Umbilical cord (tissue), 2 donors: ENCODE data around the gene HMGCL. TPM values are rescaled to one million over a fixed set of nuclear protein-coding genes. Genes with fewer than 3 reads are reported as not detected.

Experiments used
- DNase-seq: peaks from one replicate; pipeline ENCODE4 v3.0.0-alpha.2; 2015; ENCODE audit warnings: low spot score
- total RNA-seq: library from RNA; depleted of rRNA; stranded (reverse); fragments of >200 nt; gene quantifications from one replicate; pipeline ENCODE4 v1.2.3, GENCODE V29; 2014; ENCODE audit warnings: low replicate concordance; ENCODE audit not compliant: insufficient read depth

Gene HMGCL
- total RNA-seq, 1 donor from 2014 or later = 57.8 TPM

- DNase-seq = no peak
Observed at GRCh38 chr1:23776217-23776616, 49.0 kb downstream of the HMGCL start.

DNA sequence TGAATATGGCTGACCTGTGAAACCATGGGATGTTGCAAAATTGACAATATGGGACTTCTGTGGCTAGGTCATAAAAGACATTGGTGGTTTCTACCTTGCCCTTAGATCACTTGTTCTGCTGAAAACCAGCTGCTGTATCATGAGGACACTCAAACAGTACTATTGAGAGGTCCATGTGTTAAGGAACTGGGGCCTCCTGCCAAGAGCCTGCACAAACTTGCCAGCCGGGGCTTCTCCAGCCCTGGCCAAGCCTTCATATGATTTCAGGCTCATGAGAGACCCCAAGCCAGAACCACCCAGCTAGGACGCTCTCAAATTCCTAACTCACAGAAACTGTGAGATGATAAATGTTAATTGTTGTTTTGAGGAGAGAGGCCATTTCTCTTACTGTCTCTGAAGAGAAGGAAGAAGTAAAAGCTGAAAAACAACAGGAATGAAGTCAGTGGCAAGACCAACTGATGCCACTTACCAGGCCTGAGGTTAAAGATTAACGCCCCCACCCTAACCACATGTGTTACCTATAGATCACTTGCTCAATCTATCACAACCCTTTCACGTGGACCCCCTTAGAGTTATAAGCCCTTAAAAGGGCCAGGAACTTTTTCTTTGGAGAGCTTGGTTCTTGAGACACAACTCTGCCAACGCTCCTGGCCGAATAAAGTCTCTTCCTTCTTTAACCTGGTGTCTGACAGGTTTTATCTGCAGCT lies 50.9 kb downstream of the HMGCL start:
- no peak for DNase-seq

DNA sequence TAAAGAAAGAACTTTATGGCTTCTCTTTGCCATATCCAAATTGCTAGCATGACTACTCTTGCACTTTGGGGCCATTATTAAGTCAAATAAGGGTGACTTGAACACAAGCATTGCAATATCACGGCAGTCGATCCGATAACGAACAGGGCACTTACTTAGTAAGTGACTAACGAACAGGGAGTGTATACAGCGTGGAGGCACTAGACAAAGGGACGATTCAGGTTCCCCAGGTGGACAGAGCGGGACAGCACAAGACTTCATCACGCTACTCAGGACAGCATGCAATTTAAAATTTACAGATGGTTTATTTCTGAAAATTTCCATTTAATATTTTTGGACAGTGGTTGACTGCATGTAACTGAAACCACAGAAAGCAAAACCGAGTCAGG lies 52.4 kb downstream of the HMGCL start:
- no peak for DNase-seq

- DNase-seq = peak; percentile 87
Observed at GRCh38 chr1:23772049-23772853, 53.0 kb downstream of the HMGCL start.

- DNase-seq = no peak
Observed at GRCh38 chr1:23768733-23769132, 56.5 kb downstream of the HMGCL start.

- no peak for DNase-seq
Observed at GRCh38 chr1:23763041-23763577, 62.1 kb downstream of the HMGCL start.

- no peak for DNase-seq
Observed at GRCh38 chr1:23759277-23759676, 66.0 kb downstream of the HMGCL start.

- DNase-seq = no peak
Observed at GRCh38 chr1:23757812-23758211, 67.4 kb downstream of the HMGCL start.

GRCh38 chr1:23756676-23757075 lies 68.6 kb downstream of the HMGCL start:
- no peak for DNase-seq

- DNase-seq = no peak
Observed at GRCh38 chr1:23752909-23753308, 72.3 kb downstream of the HMGCL start.

Other genes with a start within 250 kb of the HMGCL start
- gene RPL11, start 133.6 kb downstream of the HMGCL start, total RNA-seq = 1,023 TPM
- gene ELOA, start 82.0 kb downstream of the HMGCL start, total RNA-seq = 21.2 TPM
- gene PITHD1, start 47.0 kb downstream of the HMGCL start, total RNA-seq = 46.7 TPM
- gene LYPLA2, start 34.3 kb downstream of the HMGCL start, total RNA-seq = 26.2 TPM
- 16.6 TPM for gene GALE, start 24.7 kb downstream of the HMGCL start, total RNA-seq
- 20.5 TPM for gene FUCA1, start 42.9 kb upstream of the HMGCL start, total RNA-seq
- gene CNR2, start 87.9 kb upstream of the HMGCL start, total RNA-seq = under 0.01 TPM
- 119 TPM for gene PNRC2, start 134.4 kb upstream of the HMGCL start, total RNA-seq
- 73.9 TPM for gene SRSF10, start 154.9 kb upstream of the HMGCL start, total RNA-seq